ENCODE results near the gene IGFBP6.

The IGFBP6 gene

GRCh38 chr12:53097564-53098353, at the start of gene IGFBP6:
Gene IGFBP6, plus strand, starts transcription at chr12:53097667. Its CDS starts 51 bp downstream, at chr12:53097718.
- peak; percentile 32 for DNase-seq

- DNase-seq: no peak
These were observed 49.3 kb upstream of the IGFBP6 start for GRCh38 chr12:53048033-53048779.

GRCh38 chr12:53048780-53049401, 48.6 kb upstream of the IGFBP6 start:
- no peak for DNase-seq

GRCh38 chr12:53049571-53050318, 47.7 kb upstream of the IGFBP6 start, which contains the start of gene TNS2:
Gene TNS2, plus strand, starts transcription at chr12:53050065. Its CDS starts 121 bp downstream, at chr12:53050186.
- DNase-seq: no peak

- no peak for DNase-seq
These were observed 46.9 kb upstream of the IGFBP6 start for GRCh38 chr12:53050426-53051057.

- no peak for DNase-seq
These were observed 46.2 kb upstream of the IGFBP6 start for GRCh38 chr12:53051058-53051880.

GRCh38 chr12:53051881-53052412, 45.5 kb upstream of the IGFBP6 start:
- no peak for DNase-seq

- no peak for DNase-seq
These were observed 44.8 kb upstream of the IGFBP6 start for GRCh38 chr12:53052419-53053217.

- peak; percentile 29 for DNase-seq
These were observed 44.0 kb upstream of the IGFBP6 start for GRCh38 chr12:53053218-53054111.

- DNase-seq: peak; percentile 88
These were observed 43.2 kb upstream of the IGFBP6 start for GRCh38 chr12:53054112-53054878.

GRCh38 chr12:53055471-53056266, 41.8 kb upstream of the IGFBP6 start:
- DNase-seq: no peak

- no peak for DNase-seq
These were observed 41.2 kb upstream of the IGFBP6 start for GRCh38 chr12:53056296-53056695.

GRCh38 chr12:53056901-53057300, 40.6 kb upstream of the IGFBP6 start:
- no peak for DNase-seq

GRCh38 chr12:53057816-53058500, 39.5 kb upstream of the IGFBP6 start:
- no peak for DNase-seq

GRCh38 chr12:53058674-53059433, 38.6 kb upstream of the IGFBP6 start:
- DNase-seq: no peak

- DNase-seq: no peak
These were observed 37.9 kb upstream of the IGFBP6 start for GRCh38 chr12:53059434-53060063.
